A549 (cell line): ENCODE measurements around the gene PTPN22. TPM values are rescaled to one million over a fixed set of nuclear protein-coding genes. Genes with fewer than 3 reads are reported as not detected.

Experiments
- ATAC-seq, 2 experiments: fragments of 200-7000 bp in 1 of 2; fragments of >200 bp in 1 of 2; cut with Nextera tagmentation in 1 of 2; cut with Tn5 transposase in 1 of 2; 3 replicates each; pipeline versions ENCODE4 v1.8.0 to v1.9.1; 2018 to 2020; ENCODE audit warnings: mild to moderate bottlenecking in 1 of 2, moderate library complexity in 1 of 2
- CTCF ChIA-PET: fragments of 300-600 bp; sonication (Branson Sonifier 250); formaldehyde crosslinking; extraction: SDS; loops from one replicate; lab custom pipeline; 2021; ENCODE audit warnings: antibody characterized with exemption, inconsistent platforms; lab: Yijun Ruan, JAX
- POLR2A ChIA-PET: fragments of 350-600 bp; formaldehyde crosslinking; extraction: SDS; loops from one replicate; lab custom pipeline; 2021; ENCODE audit warnings: antibody characterized with exemption, inconsistent platforms; lab: Yijun Ruan, JAX
- DNase-seq, 2 experiments: peaks; one replicate each; pipeline versions ENCODE4 v3.0.0 to v3.0.0-alpha.2; 2011 to 2016; ENCODE audit warnings: low read depth in 1 of 2, low spot score in 1 of 2
- FAIRE-seq: peaks from 2 replicates; lab custom pipeline; 2011; peaks lifted over from hg19 to GRCh38; lab: Jason Lieb, UNC
- H3K27ac ChIP-seq, 2 experiments: fragments of >200 bp; sonication (Bioruptor Twin); formaldehyde crosslinking; 3 replicates each; pipeline ENCODE4 v1.5.1; 2016 to 2017
- H3K4me1 ChIP-seq: fragments of >200 bp; sonication (Bioruptor Twin); formaldehyde crosslinking; 3 replicates; pipeline ENCODE4 v1.6.1; 2016
- H3K4me2 ChIP-seq: fragments of >200 bp; sonication (Bioruptor Twin); formaldehyde crosslinking; 3 replicates; pipeline ENCODE4 v1.6.1; 2016
- H3K4me3 ChIP-seq: fragments of >200 bp; sonication (Bioruptor Twin); formaldehyde crosslinking; 3 replicates; pipeline ENCODE4 v1.5.1; 2016
- H3K9me3 ChIP-seq: fragments of >200 bp; sonication (Bioruptor Twin); formaldehyde crosslinking; 3 replicates; pipeline ENCODE4 v1.6.1; 2016
- BCL3 ChIP-seq: fragments of >200 bp; sonication (Bioruptor Twin); formaldehyde crosslinking; IDR thresholded peaks from 3 replicates; pipeline ENCODE4 v1.6.1; 2016
- CBX8 ChIP-seq: fragments of 200-600 bp; sonication (generic); IDR thresholded peaks from 2 replicates; pipeline ENCODE4 v1.6.1; 2016
- CEBPB ChIP-seq, 2 experiments: fragments of >200 bp in 1 of 2; sonication (Bioruptor Twin) in 1 of 2; formaldehyde crosslinking in 1 of 2; IDR thresholded peaks; 2 replicates each; pipeline ENCODE4 v1.6.1; 2012 to 2016
- CHD2 ChIP-seq: fragments of 150-350 bp; IDR thresholded peaks from 2 replicates; pipeline ENCODE4 v1.6.1; 2014; ENCODE audit warnings: low read length; ENCODE audit not compliant: partially characterized antibody
- ELK1 ChIP-seq: fragments of 150-350 bp; IDR thresholded peaks from 2 replicates; pipeline ENCODE4 v1.6.1; 2014; ENCODE audit warnings: low read depth, mild to moderate bottlenecking, low read length
- FOSB ChIP-seq: fragments of 250-450 bp; sonication (Bioruptor Pico); IDR thresholded peaks from 2 replicates; pipeline ENCODE4 v1.5.0; 2020; ENCODE audit warnings: mild to moderate bottlenecking, moderate library complexity
- GATA3 ChIP-seq: IDR thresholded peaks from 2 replicates; pipeline ENCODE4 v1.6.1; 2012; ENCODE audit warnings: borderline replicate concordance
- HEYL ChIP-seq: fragments of 250-450 bp; sonication (Bioruptor Pico); IDR thresholded peaks from 2 replicates; pipeline ENCODE4 v1.8.0; 2021; ENCODE audit warnings: mild to moderate bottlenecking, moderate library complexity
- HOXB5 ChIP-seq: fragments of 250-450 bp; sonication (Bioruptor Pico); IDR thresholded peaks from 2 replicates; pipeline ENCODE4 v1.5.0; 2020; ENCODE audit warnings: mild to moderate bottlenecking, moderate library complexity
- KDM1A ChIP-seq: fragments of 200-600 bp; sonication (generic); IDR thresholded peaks from 2 replicates; pipeline ENCODE4 v1.6.1; 2016; ENCODE audit warnings: low read depth, mild to moderate bottlenecking
- MAZ ChIP-seq: fragments of 150-350 bp; IDR thresholded peaks from 2 replicates; pipeline ENCODE4 v1.6.1; 2014; ENCODE audit warnings: antibody characterized with exemption, low read depth, low read length, borderline replicate concordance
- NFE2L2 ChIP-seq: fragments of 150-350 bp; conservative IDR thresholded peaks from 2 replicates; pipeline ENCODE4 v1.6.1; 2014; ENCODE audit warnings: low read length
- PHF8 ChIP-seq: fragments of 200-600 bp; sonication (generic); IDR thresholded peaks from 2 replicates; pipeline ENCODE4 v1.6.1; 2016; ENCODE audit warnings: low read depth, mild to moderate bottlenecking, antibody characterized with exemption, moderate library complexity, borderline replicate concordance
- POLR2A ChIP-seq: IDR thresholded peaks from 2 replicates; pipeline ENCODE4 v1.6.1; 2012; ENCODE audit warnings: mild to moderate bottlenecking, low read length
- RAD21 ChIP-seq, 2 experiments: fragments of >200 bp in 1 of 2; sonication (Bioruptor Twin) in 1 of 2; formaldehyde crosslinking in 1 of 2; IDR thresholded peaks in 1 of 2; conservative IDR thresholded peaks in 1 of 2; 2 replicates in 1 of 2; 3 replicates in 1 of 2; pipeline ENCODE4 v1.6.1; 2012 to 2018; ENCODE audit warnings: inconsistent platforms in 1 of 2
- RARB ChIP-seq: fragments of 250-450 bp; sonication (Bioruptor Pico); IDR thresholded peaks from 2 replicates; pipeline ENCODE4 v1.8.0; 2021; ENCODE audit warnings: mild to moderate bottlenecking, moderate library complexity
- RCOR1 ChIP-seq: fragments of 150-350 bp; IDR thresholded peaks from 2 replicates; pipeline ENCODE4 v1.6.1; 2014; ENCODE audit warnings: antibody characterized with exemption, low read length, low read depth
- REST ChIP-seq: fragments of 200-600 bp; sonication (generic); IDR thresholded peaks from 2 replicates; pipeline ENCODE4 v1.6.1; 2016; ENCODE audit warnings: antibody characterized with exemption, mild to moderate bottlenecking, moderate library complexity
- RFX5 ChIP-seq: fragments of 450-650 bp; IDR thresholded peaks from 2 replicates; pipeline ENCODE4 v1.7.1; 2014; ENCODE audit warnings: antibody characterized with exemption, mild to moderate bottlenecking, moderate library complexity
- SMC3 ChIP-seq: fragments of >200 bp; sonication (Bioruptor Twin); formaldehyde crosslinking; IDR thresholded peaks from 3 replicates; pipeline ENCODE4 v1.6.1; 2018; ENCODE audit warnings: inconsistent platforms
- ZFP36 ChIP-seq: fragments of 450-650 bp; IDR thresholded peaks from 2 replicates; pipeline ENCODE4 v1.6.1; 2014; ENCODE audit warnings: borderline replicate concordance; ENCODE audit not compliant: partially characterized antibody
- ZNF302 ChIP-seq: fragments of 250-450 bp; sonication (Bioruptor Pico); IDR thresholded peaks from 2 replicates; pipeline ENCODE4 v1.9.0; 2021; ENCODE audit warnings: inconsistent platforms, mild to moderate bottlenecking, moderate library complexity
- WGBS: methylation state at CpG from one replicate; pipeline ENCODE4 v1.1.6; 2017; ENCODE audit errors: missing lambda C conversion rate; 5-methylcytosine and 5-hydroxymethylcytosine counted together
- polyA plus RNA-seq, 4 experiments: library from polyadenylated mRNA; depleted of rRNA in 3 of 4; stranded (reverse); fragments of >200 nt; fragmentation: RNase III in 1 of 4; extraction: RNeasy Plus Mini Kit Qiagen cat#74134 plus additional on column Dnase treatment in 1 of 4; gene quantifications; 2 replicates in 3 of 4; 3 replicates in 1 of 4; pipeline ENCODE4 v1.2.3, GENCODE V29; 2011 to 2017
- TF ChIP-seq, protein P1 (sequence below): fragments of 250-450 bp; sonication (Bioruptor Pico); IDR thresholded peaks from 2 replicates; pipeline ENCODE4 v1.5.0; 2021; ENCODE audit warnings: mild to moderate bottlenecking, moderate library complexity, borderline replicate concordance
- TF ChIP-seq, protein P2 (sequence below): fragments of 250-450 bp; sonication (Bioruptor Pico); IDR thresholded peaks from 2 replicates; pipeline ENCODE4 v1.5.0; 2020; ENCODE audit warnings: low read depth, mild to moderate bottlenecking, moderate library complexity
- TF ChIP-seq, protein P3 (sequence below): fragments of 450-650 bp; IDR thresholded peaks from 2 replicates; pipeline ENCODE4 v1.6.1; 2014; ENCODE audit warnings: antibody characterized with exemption

Gene PTPN22
- polyA plus RNA-seq, 2 of the 4 experiments (the other 2 are of a cell fraction): not detected

DNA sequence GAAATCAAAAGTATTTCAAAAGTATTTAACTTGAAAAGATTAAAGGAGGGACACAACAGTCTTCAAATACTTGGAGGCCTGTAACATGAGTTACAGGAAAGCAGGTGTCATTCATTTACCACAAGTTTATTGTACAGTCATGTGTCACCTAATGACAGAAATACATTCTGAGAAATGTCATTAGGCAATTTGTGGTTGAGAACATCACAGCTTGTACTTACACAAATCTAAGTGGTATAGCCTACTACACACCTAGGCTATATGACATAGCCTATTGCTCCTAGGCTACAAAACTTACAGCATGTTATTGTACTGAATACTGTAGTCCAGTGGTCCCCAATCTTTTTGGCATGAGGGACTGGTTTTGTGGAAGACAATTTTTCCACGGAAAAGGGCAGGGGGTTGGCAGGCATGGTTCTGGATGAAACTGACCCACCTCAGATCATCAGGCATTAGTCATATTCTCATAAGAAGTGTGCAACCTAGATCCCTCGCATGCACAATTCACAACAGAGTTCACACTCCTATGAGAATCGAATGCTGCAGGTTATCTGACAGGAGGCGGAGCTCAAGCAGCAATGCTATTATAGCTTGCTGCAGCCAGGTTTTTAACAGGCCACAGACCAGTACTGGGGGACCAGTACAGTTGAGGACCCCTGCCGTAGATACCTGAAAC is 87.3 kb downstream of the PTPN22 start:
- no peak overlapping the region for H3K4me2 ChIP-seq
- POLR2A ChIA-PET: no interaction called here
- no peak overlapping the region for H3K4me3 ChIP-seq
- peaks cover 19% of the 10 kb centered on the region for H3K4me1 ChIP-seq
- WGBS: 90% methylated on average over 5 of the region's 5 CpGs
- H3K27ac ChIP-seq: no peak overlapping the region
- no peak for TF ChIP-seq KDM1A
- no peak for TF ChIP-seq NFE2L2
- no peak for TF ChIP-seq RFX5
- TF ChIP-seq, protein P1, sequence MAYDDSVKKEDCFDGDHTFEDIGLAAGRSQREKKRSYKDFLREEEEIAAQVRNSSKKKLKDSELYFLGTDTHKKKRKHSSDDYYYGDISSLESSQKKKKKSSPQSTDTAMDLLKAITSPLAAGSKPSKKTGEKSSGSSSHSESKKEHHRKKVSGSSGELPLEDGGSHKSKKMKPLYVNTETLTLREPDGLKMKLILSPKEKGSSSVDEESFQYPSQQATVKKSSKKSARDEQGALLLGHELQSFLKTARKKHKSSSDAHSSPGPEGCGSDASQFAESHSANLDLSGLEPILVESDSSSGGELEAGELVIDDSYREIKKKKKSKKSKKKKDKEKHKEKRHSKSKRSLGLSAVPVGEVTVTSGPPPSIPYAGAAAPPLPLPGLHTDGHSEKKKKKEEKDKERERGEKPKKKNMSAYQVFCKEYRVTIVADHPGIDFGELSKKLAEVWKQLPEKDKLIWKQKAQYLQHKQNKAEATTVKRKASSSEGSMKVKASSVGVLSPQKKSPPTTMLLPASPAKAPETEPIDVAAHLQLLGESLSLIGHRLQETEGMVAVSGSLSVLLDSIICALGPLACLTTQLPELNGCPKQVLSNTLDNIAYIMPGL: no peak
- no peak for TF ChIP-seq CBX8
- no peak for TF ChIP-seq HEYL (CRISPR knock-in tag)
- TF ChIP-seq BCL3: no peak
- no peak for TF ChIP-seq GATA3
- TF ChIP-seq RCOR1: no peak
- TF ChIP-seq POLR2A: no peak
- no peak for TF ChIP-seq CEBPB (IDR thresholded peaks at IDR 0.05)
- TF ChIP-seq RARB (CRISPR knock-in tag): no peak
- no peak for TF ChIP-seq PHF8
- TF ChIP-seq FOSB (CRISPR knock-in tag): no peak
- DNase-seq: no peak
- CTCF ChIA-PET: interaction anchor here (1.2 to 2.9 kb wide), 2 partner anchors 16 to 25 kb away, joined by 4 to 9 read pairs; partner anchors contain the start of gene PHTF1
- no peaks in the 10 kb centered on the region for H3K9me3 ChIP-seq
- FAIRE-seq: no peak
- ATAC-seq: no peak

- peaks cover 17% of the 10 kb centered on the region for H3K4me1 ChIP-seq
- ChIA-PET POLR2A (interaction anchor here (0.7 kb wide), 1 partner anchor 394 kb away, joined by 6 read pairs; no protein-coding TSS in a partner anchor), CTCF (interaction anchor here (2.9 kb wide), 1 partner anchor 24 kb away, joined by 9 read pairs; the partner anchor contains the start of gene PHTF1)
- FAIRE-seq: no peak
- no peak for ATAC-seq
- DNase-seq: no peak
- H3K27ac ChIP-seq: no peak overlapping the region
- H3K4me3 ChIP-seq: no peak overlapping the region
- no peaks in the 10 kb centered on the region for H3K9me3 ChIP-seq
- no peak overlapping the region for H3K4me2 ChIP-seq
- 95% methylated on average over 4 of the region's 4 CpGs for WGBS
- no peak for TF ChIP-seq CHD2
- no peak for TF ChIP-seq MAZ
- TF ChIP-seq REST: no peak
- no peak for TF ChIP-seq HOXB5 (CRISPR knock-in tag)
- no peak for TF ChIP-seq ZNF302
- no peak for TF ChIP-seq ELK1
- TF ChIP-seq, protein P2, sequence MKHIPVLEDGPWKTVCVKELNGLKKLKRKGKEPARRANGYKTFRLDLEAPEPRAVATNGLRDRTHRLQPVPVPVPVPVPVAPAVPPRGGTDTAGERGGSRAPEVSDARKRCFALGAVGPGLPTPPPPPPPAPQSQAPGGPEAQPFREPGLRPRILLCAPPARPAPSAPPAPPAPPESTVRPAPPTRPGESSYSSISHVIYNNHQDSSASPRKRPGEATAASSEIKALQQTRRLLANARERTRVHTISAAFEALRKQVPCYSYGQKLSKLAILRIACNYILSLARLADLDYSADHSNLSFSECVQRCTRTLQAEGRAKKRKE (CRISPR knock-in tag): no peak
- TF ChIP-seq ZFP36: no peak
- TF ChIP-seq RAD21 (conservative IDR thresholded peaks at IDR 0.05 in 1 of 2, IDR thresholded peaks at IDR 0.05 in 1 of 2): no peak
- TF ChIP-seq RCOR1: no peak
- TF ChIP-seq, protein P3, sequence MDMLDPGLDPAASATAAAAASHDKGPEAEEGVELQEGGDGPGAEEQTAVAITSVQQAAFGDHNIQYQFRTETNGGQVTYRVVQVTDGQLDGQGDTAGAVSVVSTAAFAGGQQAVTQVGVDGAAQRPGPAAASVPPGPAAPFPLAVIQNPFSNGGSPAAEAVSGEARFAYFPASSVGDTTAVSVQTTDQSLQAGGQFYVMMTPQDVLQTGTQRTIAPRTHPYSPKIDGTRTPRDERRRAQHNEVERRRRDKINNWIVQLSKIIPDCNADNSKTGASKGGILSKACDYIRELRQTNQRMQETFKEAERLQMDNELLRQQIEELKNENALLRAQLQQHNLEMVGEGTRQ: no peak
- TF ChIP-seq SMC3: no peak
Observed at GRCh38 chr1:113783254-113784103, 88.0 kb downstream of the PTPN22 start.
